ENCODE results near the gene ALOX15B.
"Not testable (repeated sequence)": the region's sequence is repeated elsewhere in the genome, so short reads cannot be mapped to it uniquely, and the experiment has no call there.

ALOX15B gene

DNA sequence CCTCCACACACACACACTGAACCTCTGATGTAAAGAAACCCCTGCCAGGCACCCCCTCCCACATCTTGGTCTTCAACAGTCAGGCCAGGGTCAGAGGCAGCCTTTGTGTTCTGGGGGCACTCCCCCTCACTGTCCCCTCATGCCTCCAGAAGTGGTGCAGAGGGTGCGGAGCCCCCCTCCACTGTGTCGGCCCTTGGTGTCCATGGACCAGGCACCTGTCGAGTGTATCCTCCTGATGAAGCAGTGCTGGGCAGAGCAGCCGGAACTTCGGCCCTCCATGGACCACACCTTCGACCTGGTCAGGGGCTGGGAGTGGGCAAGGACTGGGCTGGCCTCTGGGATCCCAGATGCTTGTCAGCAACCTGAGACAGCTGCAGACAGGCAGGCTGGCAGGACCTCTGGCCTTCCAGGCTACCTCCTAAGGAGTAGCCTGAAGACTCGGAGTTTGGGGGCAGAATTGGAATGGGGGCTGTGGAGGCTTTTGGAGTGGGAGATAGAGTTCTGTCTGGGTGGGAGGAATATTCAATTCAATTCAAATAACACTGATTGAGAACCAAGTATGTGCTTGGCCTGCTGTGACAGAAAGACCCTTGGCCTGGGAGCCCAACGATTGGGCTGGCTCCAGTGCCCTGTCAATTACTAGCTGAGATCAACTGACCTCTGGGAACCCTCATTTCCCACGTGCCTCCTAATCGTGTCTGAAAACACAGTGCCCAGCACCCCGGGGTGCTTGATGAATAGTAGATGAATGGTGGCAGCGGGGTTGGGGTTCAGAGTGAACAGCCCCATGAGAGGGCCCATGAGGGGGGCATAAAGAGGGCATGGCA lies 24.9 kb upstream of the ALOX15B start:
- no peak for DNase-seq

DNA sequence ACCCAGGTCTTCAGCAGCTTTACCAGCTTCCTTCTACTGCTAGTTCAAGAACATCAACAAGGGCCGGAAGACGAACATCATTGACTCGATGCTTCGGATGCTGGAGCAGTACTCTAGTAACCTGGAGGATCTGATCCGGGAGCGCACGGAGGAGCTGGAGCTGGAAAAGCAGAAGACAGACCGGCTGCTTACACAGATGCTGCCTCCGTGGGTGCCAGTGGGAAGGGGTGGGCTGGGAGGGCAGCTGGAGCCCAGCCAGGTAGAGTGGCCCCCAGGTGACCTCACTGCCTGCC lies 24.4 kb upstream of the ALOX15B start:
- no peak for DNase-seq

- DNase-seq: no peak
These were observed 23.5 kb upstream of the ALOX15B start for GRCh38 chr17:8015236-8015956.

DNA sequence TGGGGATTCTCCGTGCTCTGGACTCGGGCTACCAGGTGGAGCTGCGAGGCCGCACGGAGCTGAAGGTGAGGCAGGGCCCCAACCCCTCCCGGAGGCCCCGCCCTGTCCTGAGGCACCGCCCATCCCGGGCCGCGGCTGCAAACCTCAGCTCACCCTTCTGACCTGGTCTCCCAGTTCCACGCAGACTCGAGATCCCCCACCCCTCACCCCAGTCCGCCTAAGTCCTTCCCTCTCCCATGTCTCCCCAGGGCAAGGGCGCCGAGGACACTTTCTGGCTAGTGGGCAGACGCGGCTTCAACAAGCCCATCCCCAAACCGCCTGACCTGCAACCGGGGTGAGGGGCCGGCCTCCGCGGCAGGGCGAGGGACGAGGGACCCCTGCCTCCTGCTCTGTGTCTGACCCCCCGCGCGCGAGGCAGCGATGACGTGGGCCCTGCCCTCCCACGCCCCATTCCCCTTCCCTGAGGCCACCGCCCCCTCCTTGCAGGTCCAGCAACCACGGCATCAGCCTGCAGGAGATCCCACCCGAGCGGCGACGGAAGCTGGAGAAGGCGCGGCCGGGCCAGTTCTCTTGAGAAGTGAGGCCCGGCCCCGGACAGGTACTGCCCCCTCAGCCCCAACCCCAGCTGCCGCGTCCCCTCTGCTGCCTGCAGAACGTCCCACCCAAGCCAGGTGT lies 22.8 kb upstream of the ALOX15B start:
- no peak for DNase-seq

DNA sequence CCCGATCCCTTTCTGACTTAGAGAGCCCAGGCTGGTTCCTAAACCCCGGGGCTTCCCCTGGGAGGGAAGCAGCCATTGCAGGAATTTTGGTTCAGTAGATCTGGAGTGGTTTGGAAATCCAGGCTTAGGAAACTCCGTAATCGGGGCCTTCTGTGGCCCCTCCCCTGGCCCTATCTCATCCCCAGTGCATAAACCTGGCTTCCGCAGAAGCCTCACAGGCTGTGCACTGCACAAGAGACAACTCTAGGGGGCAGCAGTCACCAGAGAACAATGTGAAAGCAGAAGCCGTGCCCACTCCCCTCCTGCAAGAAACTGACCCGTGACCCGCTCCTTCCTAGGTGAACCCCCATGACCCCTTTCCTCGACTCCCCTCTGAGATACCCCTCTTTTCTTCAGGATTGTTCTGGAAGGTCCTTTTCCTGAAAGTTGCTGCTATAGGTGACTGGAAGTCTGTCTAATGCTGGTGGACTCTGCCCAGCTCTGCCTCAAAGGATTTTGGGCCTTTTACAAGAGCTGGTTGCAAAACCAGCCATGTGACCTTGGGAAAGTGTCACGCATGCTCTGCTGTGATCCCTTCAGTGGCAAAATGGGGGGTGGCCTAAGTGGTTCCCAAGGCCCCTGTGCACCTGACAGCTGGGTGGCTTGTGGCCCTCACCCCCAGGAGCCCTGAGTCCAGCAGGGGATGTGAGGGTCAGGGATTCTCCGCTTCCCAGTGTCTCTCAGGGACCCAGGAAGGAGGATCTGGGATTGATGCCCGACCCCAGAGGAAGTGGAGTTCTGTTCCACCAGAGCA lies 22.0 kb upstream of the ALOX15B start:
- DNase-seq: peak; percentile 52

DNA sequence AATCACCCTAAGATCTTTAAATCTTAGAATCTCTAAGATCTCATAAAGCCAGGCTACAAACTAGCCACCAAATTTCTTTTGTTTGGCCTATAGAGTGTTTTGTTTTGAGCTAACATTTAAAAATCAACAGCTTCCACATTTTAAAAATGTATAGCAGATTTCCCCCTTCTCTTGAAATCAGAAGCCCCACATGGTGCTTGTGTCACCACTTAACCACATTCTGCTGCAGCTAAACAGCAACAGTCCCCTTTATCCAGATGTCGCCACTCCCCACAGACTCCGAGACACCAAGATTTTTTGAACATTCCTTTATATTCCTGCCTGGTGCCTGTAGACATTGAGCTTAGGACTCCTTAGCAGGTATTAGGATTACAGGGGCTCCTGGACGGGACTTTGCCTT lies 20.4 kb upstream of the ALOX15B start:
- DNase-seq: no peak

DNA sequence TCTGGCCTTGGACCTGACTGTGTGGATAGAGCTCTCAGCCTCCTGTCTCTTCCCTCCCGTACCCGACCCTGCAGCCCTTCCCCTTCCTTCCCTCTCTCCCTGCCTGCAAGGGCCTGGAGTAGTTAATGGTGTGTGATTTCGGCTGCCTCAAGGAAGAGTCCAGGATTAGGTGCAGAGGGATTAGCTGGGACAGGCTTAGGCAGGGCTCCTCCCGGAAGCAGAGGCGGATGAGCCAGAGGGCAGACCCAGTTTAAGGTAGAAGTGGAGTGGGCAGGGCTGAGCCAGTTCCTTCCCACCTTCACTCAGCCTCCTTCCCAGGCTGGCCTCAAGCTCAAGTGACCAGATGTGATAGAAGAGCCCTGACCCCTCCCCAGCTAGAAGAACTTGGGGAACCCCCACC lies 19.7 kb upstream of the ALOX15B start:
- DNase-seq: no peak

DNA sequence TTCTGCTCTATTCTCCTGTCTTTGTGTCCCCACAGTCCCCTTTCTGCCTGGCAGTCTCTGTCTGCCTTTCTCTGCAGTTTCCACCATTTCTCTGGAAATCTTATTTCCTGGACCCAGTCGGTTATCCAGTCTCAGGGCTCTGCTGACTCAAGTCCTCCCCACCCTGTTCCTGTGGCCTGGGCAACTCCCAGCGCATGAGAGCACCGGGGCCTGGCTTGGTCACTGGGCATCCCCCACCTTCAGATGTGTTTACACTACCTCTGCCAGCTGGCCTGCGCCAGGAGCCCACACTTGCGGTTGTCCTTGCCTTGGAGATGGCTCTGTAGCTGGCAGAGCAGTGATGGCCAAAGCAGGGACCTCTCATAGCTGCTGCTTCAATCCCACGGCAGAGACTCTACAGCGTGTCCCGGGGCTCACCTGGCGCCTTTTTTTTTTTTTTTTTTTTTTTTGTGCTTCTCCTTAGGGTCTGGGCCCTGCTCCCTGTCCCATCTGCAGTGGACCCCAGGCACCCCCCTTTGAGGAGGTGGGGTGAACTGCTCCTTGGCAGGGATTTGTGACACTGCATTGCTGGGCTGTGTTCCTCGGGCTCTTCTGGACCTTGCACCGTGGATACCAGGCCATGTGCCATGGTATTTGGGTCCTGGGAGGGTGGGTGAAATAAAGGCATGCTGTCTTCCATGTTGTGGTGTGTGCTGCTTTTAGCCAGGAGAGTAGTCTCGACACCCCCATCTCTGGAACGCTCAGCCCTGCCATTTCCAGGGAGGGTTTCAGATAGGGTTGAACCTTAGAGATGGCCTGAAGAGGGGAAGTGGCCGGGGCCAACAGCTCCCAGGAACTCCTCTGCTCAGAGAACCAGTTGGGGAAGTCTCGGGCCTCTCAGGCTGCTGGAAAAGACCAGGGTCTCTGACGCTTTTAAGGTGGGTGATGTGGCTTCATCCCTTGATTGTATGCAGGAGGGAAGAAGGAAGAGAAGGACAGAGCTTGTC lies 18.9 kb upstream of the ALOX15B start:
- DNase-seq: no peak

- DNase-seq: no peak
These were observed 17.9 kb upstream of the ALOX15B start for GRCh38 chr17:8020776-8021564.

- no peak for DNase-seq
These were observed 17.1 kb upstream of the ALOX15B start for GRCh38 chr17:8021565-8022359.

- DNase-seq: no peak
These were observed 16.4 kb upstream of the ALOX15B start for GRCh38 chr17:8022360-8023003.

GRCh38 chr17:8024161-8024560 lies 14.7 kb upstream of the ALOX15B start:
- not testable (repeated sequence) for DNase-seq

DNA sequence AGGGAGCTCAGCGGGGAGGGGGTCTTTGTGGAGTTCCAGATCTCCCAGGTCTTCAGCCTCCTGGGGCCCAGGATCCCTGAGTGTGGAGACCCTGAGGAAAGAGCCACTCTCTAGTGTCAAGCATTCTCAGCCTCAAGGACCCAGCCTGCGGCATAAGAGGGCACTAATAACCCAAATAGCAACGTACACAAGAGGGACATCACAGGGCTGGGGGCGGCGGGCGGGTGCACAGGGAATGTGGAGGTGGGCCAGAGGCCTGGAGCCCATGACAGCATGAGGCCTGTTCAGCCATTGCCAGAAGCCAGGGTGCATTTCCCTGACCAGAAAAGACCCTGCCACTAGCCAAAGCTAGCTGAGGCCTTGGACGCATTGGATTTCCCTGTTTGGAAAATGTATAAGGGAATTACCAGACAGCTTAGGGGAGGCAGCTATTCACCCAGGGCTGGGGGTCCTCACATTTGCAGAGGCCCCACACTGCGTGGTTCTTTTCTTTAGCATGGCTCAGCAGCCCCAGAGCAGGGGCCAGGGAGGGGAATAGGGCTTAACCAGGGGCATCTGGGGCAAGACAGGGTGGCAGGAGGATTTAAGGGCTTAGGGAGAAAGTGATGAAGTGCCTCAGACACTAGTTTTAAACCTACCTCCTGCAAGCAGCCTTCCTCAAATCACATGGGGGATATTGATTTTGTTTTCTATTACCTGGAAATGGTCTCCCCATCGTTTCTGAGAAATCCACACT lies 13.5 kb upstream of the ALOX15B start:
- no peak for DNase-seq

GRCh38 chr17:8029121-8029520 lies 9.7 kb upstream of the ALOX15B start:
- no peak for DNase-seq

- no peak for DNase-seq
These were observed 7.6 kb upstream of the ALOX15B start for GRCh38 chr17:8031261-8031661.

DNA sequence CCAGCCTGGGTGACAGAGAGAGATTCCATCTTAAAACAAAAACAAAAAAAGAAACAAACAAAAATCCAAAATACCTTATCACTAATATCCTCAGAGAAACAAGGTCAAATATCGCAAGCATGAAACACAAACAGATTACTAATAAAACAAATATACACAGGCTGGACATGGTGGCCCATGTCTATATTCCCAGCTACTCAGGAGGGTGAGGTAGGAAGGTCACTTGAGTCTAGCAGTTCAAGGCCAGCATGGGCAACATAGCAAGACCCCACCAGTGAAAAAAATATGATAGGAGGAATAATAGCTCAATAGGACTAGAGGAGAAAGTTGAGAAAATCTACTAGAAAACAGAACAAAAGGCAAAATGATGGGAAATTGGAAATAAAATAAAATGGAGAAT lies 6.9 kb upstream of the ALOX15B start:
- no peak for DNase-seq

- no peak for DNase-seq
These were observed 6.4 kb upstream of the ALOX15B start for GRCh38 chr17:8032442-8032841.

DNA sequence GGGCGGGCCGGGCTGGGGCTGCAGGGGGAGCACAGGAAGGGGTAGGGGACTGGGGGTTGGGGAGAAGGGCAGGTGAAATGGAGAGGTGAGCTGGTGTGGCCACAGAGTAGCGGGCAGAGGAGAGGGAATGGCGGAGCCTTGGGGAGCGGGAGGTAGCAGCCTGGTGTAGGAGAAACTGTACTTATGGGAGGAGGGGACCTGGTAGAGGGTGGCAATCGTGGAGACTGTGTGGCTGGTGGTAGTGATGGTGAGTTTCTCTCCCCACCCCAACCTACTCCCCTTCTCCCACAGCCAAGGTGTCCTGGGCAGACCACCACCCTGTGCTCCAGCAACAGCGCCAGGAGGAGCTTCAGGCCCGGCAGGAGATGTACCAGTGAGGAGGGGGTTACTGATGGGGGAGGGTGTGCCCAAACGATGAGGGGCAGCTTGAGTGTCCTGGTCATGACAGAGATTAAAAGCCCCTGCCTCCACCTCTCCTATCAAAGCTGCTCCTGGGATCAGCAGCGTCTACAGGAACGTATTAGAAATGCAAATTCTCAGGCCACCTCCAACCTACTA lies 831 bp downstream of the ALOX15B start:
- DNase-seq: no peak
